DOHH2 (cell line): ENCODE measurements around the gene GNGT2.

ENCODE experiments used
- H3F3A ChIP-seq: fragments of 200-600 bp; sonication (generic), shearing (Covaris generic); 2 replicates; pipeline ENCODE4 v1.6.0; 2016; ENCODE audit warnings: antibody characterized with exemption, mild to moderate bottlenecking; ENCODE audit not compliant: control insufficient read depth, insufficient read depth
- H3K27ac ChIP-seq: fragments of 200-600 bp; sonication (generic); 2 replicates; pipeline ENCODE4 v1.5.1; 2014; ENCODE audit warnings: low read depth, mild to moderate bottlenecking, low read length, moderate library complexity
- H3K27me3 ChIP-seq: fragments of 200-600 bp; sonication (generic); 2 replicates; pipeline ENCODE4 v1.6.1; 2014; ENCODE audit warnings: mild to moderate bottlenecking, low read length, mixed read lengths; ENCODE audit not compliant: control insufficient read depth
- H3K36me3 ChIP-seq: fragments of 200-600 bp; sonication (generic); 2 replicates; pipeline ENCODE4 v1.6.1; 2014; ENCODE audit warnings: mild to moderate bottlenecking, low read length, moderate library complexity, mixed read lengths; ENCODE audit not compliant: control insufficient read depth
- H3K4me1 ChIP-seq: fragments of 200-600 bp; sonication (generic); 2 replicates; pipeline ENCODE4 v1.6.1; 2014; ENCODE audit warnings: mild to moderate bottlenecking, low read length, mixed read lengths; ENCODE audit not compliant: control insufficient read depth
- H3K4me2 ChIP-seq: fragments of 200-600 bp; sonication (generic); 2 replicates; pipeline ENCODE4 v1.6.0; 2014; ENCODE audit warnings: mild to moderate bottlenecking, low read length, moderate library complexity
- H3K4me3 ChIP-seq: fragments of 200-600 bp; sonication (generic); 2 replicates; pipeline ENCODE4 v1.5.1; 2014; ENCODE audit warnings: mild to moderate bottlenecking, low read length, mixed read lengths
- H3K79me2 ChIP-seq: fragments of 200-600 bp; sonication (generic); 2 replicates; pipeline ENCODE4 v1.6.1; 2014; ENCODE audit warnings: mild to moderate bottlenecking, low read length, mixed read lengths; ENCODE audit not compliant: control insufficient read depth
- H3K9me2 ChIP-seq: fragments of 200-600 bp; sonication (generic); replicated peaks from 2 replicates; pipeline ENCODE4 v1.6.1; 2014; ENCODE audit warnings: mild to moderate bottlenecking, low read length, mixed read lengths; ENCODE audit not compliant: control insufficient read depth
- H3K9me3 ChIP-seq: fragments of 200-600 bp; sonication (generic); 2 replicates; pipeline ENCODE4 v1.6.1; 2014; ENCODE audit warnings: antibody characterized with exemption, low read length, mixed read lengths; ENCODE audit not compliant: control insufficient read depth, insufficient read depth
- H4K20me1 ChIP-seq: fragments of 200-600 bp; sonication (generic); 2 replicates; pipeline ENCODE4 v1.6.0; 2014; ENCODE audit warnings: low read depth, mild to moderate bottlenecking, antibody characterized with exemption, low read length, moderate library complexity; ENCODE audit not compliant: control insufficient read depth, insufficient read depth
- CTCF ChIP-seq: fragments of 200-600 bp; sonication (generic); IDR thresholded peaks from one replicate; pipeline ENCODE4 v1.5.1; 2014; ENCODE audit warnings: antibody characterized with exemption, mild to moderate bottlenecking, low read depth, low read length; ENCODE audit not compliant: poor library complexity, severe bottlenecking
- EZH2phosphoT487 ChIP-seq: fragments of 200-600 bp; sonication (generic); IDR thresholded peaks from 2 replicates; pipeline ENCODE4 v1.6.1; 2017; ENCODE audit warnings: borderline replicate concordance, mild to moderate bottlenecking, antibody characterized with exemption, low read length, moderate library complexity, mixed read lengths

GNGT2 gene

GRCh38 chr17:49223517-49224197 lies 13.3 kb upstream of the GNGT2 start:
- peaks cover 8% of the 10 kb centered on the region for H3K27me3 ChIP-seq
- H3K9me2 ChIP-seq = no peaks in the 10 kb centered on the region
- H3K27ac ChIP-seq = no peak overlapping the region
- peaks cover 36% of the 10 kb centered on the region for H3K4me1 ChIP-seq
- H3K9me3 ChIP-seq = no peaks in the 10 kb centered on the region
- TF ChIP-seq CTCF (peak; percentile 98), EZH2phosphoT487 (no peak)
- H3K4me2 ChIP-seq = peak overlapping the region; percentile 64
- H3K79me2 ChIP-seq = peaks cover 5% of the 10 kb centered on the region; the same call in 1 of the 2 replicates
- peak overlapping the region; percentile 58 for H3K4me3 ChIP-seq
- H3K36me3 ChIP-seq = peaks cover 32% of the 10 kb centered on the region
- H4K20me1 ChIP-seq = no peaks in the 10 kb centered on the region
- peaks cover 7% of the 10 kb centered on the region; the same call in 1 of the 2 replicates for H3F3A ChIP-seq

- Histone ChIP-seq H3K9me3 (no peaks in the 10 kb centered on the region), H4K20me1 (no peaks in the 10 kb centered on the region), H3K27ac (no peak overlapping the region), H3K4me1 (peaks cover 41% of the 10 kb centered on the region), H3F3A (peaks cover 7% of the 10 kb centered on the region; the same call in 1 of the 2 replicates), H3K79me2 (peaks cover 5% of the 10 kb centered on the region; the same call in 1 of the 2 replicates), H3K36me3 (peaks cover 37% of the 10 kb centered on the region), H3K4me3 (peak overlapping the region; percentile 58), H3K9me2 (no peaks in the 10 kb centered on the region), H3K27me3 (peaks cover 7% of the 10 kb centered on the region), H3K4me2 (peak overlapping the region; percentile 64)
- TF ChIP-seq EZH2phosphoT487 = no peak
- TF ChIP-seq CTCF = no peak
Observed at GRCh38 chr17:49223168-49223516, 12.8 kb upstream of the GNGT2 start.

GRCh38 chr17:49219987-49220386 lies 9.6 kb upstream of the GNGT2 start:
- Histone ChIP-seq H3K4me1 (peaks cover 67% of the 10 kb centered on the region), H3K27ac (no peak overlapping the region), H3K9me2 (no peaks in the 10 kb centered on the region), H3K9me3 (no peaks in the 10 kb centered on the region), H3F3A (peaks cover 17% of the 10 kb centered on the region), H3K27me3 (no peaks in the 10 kb centered on the region), H3K4me2 (no peak overlapping the region), H3K79me2 (peaks cover 32% of the 10 kb centered on the region), H4K20me1 (no peaks in the 10 kb centered on the region), H3K36me3 (peaks cover 63% of the 10 kb centered on the region), H3K4me3 (no peak overlapping the region)
- TF ChIP-seq CTCF (no peak), EZH2phosphoT487 (no peak)
